Keratinocyte (primary cell): Measurements from ENCODE around the gene SLC5A7. TPM values are rescaled to one million over a fixed set of nuclear protein-coding genes. Genes with fewer than 3 reads are reported as not detected.

Source experiments
- DNase-seq: peaks from one replicate; pipeline ENCODE4 v3.0.0-alpha.2; 2011; ENCODE audit warnings: low read depth, missing footprints, low spot score
- FAIRE-seq: peaks from 2 replicates; lab custom pipeline; 2011; peaks lifted over from hg19 to GRCh38; lab: Jason Lieb, UNC
- H2AFZ ChIP-seq: 2 replicates; pipeline ENCODE4 v1.6.0; 2012; ENCODE audit warnings: low read length, control low read depth, inconsistent platforms; ENCODE audit not compliant: control insufficient read depth
- H3K27ac ChIP-seq: 2 replicates; pipeline ENCODE4 v1.5.1; 2011; ENCODE audit warnings: low read length; ENCODE audit not compliant: control insufficient read depth, insufficient read depth
- H3K27me3 ChIP-seq: 3 replicates; pipeline ENCODE4 v1.6.0; 2011; ENCODE audit warnings: low read length; ENCODE audit not compliant: control insufficient read depth, insufficient read depth; ENCODE audit errors: extremely low read depth
- H3K36me3 ChIP-seq, 2 experiments: 2 replicates in 1 of 2; 3 replicates in 1 of 2; pipeline ENCODE4 v1.5.1; 2011; ENCODE audit warnings: low read length in 2 of 2, mild to moderate bottlenecking in 1 of 2; ENCODE audit not compliant: control insufficient read depth in 2 of 2, insufficient read depth in 2 of 2; ENCODE audit errors: extremely low read depth in 1 of 2
- H3K4me1 ChIP-seq: 3 replicates; pipeline ENCODE4 v1.5.1; 2011; ENCODE audit warnings: low read length; ENCODE audit not compliant: control insufficient read depth, insufficient read depth; ENCODE audit errors: extremely low read depth
- H3K4me2 ChIP-seq: 3 replicates; pipeline ENCODE4 v1.6.0; 2011; ENCODE audit warnings: low read depth, low read length; ENCODE audit not compliant: control insufficient read depth, insufficient read depth; ENCODE audit errors: extremely low read depth
- H3K4me3 ChIP-seq, 3 experiments: fragments of 200-600 bp in 1 of 3; sonication (generic) in 1 of 3; 2 replicates in 2 of 3; 3 replicates in 1 of 3; pipeline ENCODE4 v1.5.1; 2011 to 2016; ENCODE audit warnings: low read length in 3 of 3, mild to moderate bottlenecking in 3 of 3, control low read depth in 2 of 3, inconsistent platforms in 1 of 3, low read depth in 1 of 3, mixed read lengths in 1 of 3, mixed run types in 1 of 3, moderate library complexity in 1 of 3; ENCODE audit not compliant: control insufficient read depth in 2 of 3, insufficient read depth in 2 of 3; ENCODE audit errors: extremely low read depth in 1 of 3
- H3K79me2 ChIP-seq: 2 replicates; pipeline ENCODE4 v1.6.0; 2012; ENCODE audit warnings: low read length; ENCODE audit not compliant: control insufficient read depth, insufficient read depth
- H3K9ac ChIP-seq: 3 replicates; pipeline ENCODE4 v1.6.0; 2011; ENCODE audit warnings: low read length; ENCODE audit not compliant: control insufficient read depth, insufficient read depth; ENCODE audit errors: extremely low read depth
- H3K9me1 ChIP-seq: 3 replicates; pipeline ENCODE4 v1.6.0; 2011; ENCODE audit warnings: low read length; ENCODE audit not compliant: control insufficient read depth, insufficient read depth; ENCODE audit errors: extremely low read depth
- H3K9me3 ChIP-seq: 2 replicates; pipeline ENCODE4 v1.5.1; 2012; ENCODE audit warnings: low read depth, low read length; ENCODE audit not compliant: control insufficient read depth
- H4K20me1 ChIP-seq: 3 replicates; pipeline ENCODE4 v1.6.0; 2011; ENCODE audit warnings: low read length; ENCODE audit not compliant: control insufficient read depth, insufficient read depth; ENCODE audit errors: extremely low read depth
- EZH2 ChIP-seq: IDR thresholded peaks from one replicate; pipeline ENCODE4 v1.6.1; 2012; ENCODE audit warnings: inconsistent platforms, mild to moderate bottlenecking, low read length, moderate library complexity
- dilution Hi-C: fragments of 300-500 bp; cut with MboI; formaldehyde crosslinking; loops from one replicate; pipeline ENCODE4 v1.7.0; 2020; ENCODE audit warnings: low sequenced_read_pairs; ENCODE audit not compliant: extremely low pct_ligation_motif_present
- polyA plus RNA-seq, 5 experiments: library from polyadenylated mRNA; depleted of rRNA in 3 of 5; stranded (reverse) in 3 of 5; stranded (forward) in 1 of 5; unstranded in 1 of 5; fragments of >200 nt; gene quantifications; 1 replicate in 1 of 5; 2 replicates in 3 of 5; 3 replicates in 1 of 5; pipeline versions ENCODE4 v1.2.1 to v1.2.3, GENCODE V29; 2011 to 2012; ENCODE audit warnings: missing spikeins in 2 of 5, low read depth in 1 of 5, low replicate concordance in 1 of 5
- TF ChIP-seq, protein P1 (sequence below), 3 experiments: IDR thresholded peaks in 1 of 3; conservative IDR thresholded peaks in 1 of 3; optimal IDR thresholded peaks in 1 of 3; 2 replicates in 2 of 3; 3 replicates in 1 of 3; pipeline versions ENCODE3 to v1.5.1; 2011; ENCODE audit warnings: low read length in 3 of 3, mild to moderate bottlenecking in 3 of 3, moderate library complexity in 2 of 3, control low read depth in 1 of 3, inconsistent platforms in 1 of 3; ENCODE audit not compliant: insufficient read depth in 2 of 3; ENCODE audit errors: extremely low read depth in 1 of 3

The SLC5A7 gene
- polyA plus RNA-seq, 1 donor (not counting 4 experiments of a cell fraction or from before 2014, with no cell fraction given) = not detected

DNA sequence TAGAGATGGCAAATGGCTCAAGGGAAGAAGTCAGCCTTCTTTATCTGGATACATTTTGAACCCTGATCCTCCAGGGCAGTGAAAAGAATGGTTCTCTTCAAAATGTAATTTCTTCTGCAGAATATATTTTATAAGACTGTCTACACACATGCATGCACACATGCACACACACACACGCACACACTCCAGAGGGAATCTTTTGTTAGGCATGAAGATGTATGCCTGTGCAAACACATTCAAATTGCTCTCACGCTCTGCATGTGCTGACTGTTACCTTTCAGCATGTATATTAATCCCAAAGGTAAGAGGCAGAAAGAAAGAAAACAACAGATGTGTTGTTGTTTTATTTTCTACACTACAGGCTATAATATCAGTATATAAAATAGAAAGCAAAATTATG lies 43.2 kb downstream of the SLC5A7 start:
- H3K4me1 ChIP-seq = no peaks in the 10 kb centered on the region
- TF ChIP-seq, protein P1, sequence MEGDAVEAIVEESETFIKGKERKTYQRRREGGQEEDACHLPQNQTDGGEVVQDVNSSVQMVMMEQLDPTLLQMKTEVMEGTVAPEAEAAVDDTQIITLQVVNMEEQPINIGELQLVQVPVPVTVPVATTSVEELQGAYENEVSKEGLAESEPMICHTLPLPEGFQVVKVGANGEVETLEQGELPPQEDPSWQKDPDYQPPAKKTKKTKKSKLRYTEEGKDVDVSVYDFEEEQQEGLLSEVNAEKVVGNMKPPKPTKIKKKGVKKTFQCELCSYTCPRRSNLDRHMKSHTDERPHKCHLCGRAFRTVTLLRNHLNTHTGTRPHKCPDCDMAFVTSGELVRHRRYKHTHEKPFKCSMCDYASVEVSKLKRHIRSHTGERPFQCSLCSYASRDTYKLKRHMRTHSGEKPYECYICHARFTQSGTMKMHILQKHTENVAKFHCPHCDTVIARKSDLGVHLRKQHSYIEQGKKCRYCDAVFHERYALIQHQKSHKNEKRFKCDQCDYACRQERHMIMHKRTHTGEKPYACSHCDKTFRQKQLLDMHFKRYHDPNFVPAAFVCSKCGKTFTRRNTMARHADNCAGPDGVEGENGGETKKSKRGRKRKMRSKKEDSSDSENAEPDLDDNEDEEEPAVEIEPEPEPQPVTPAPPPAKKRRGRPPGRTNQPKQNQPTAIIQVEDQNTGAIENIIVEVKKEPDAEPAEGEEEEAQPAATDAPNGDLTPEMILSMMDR (optimal IDR thresholded peaks at IDR 0.05 in 1 of 3, IDR thresholded peaks at IDR 0.05 in 1 of 3, conservative IDR thresholded peaks at IDR 0.05 in 1 of 3; ENCODE audit: extremely low read depth in 1 of 3, insufficient read depth in 2 of 3, low read length in 3 of 3) = no peak
- no peak for TF ChIP-seq EZH2
- dilution Hi-C loops = no loop called here
- no peaks in the 10 kb centered on the region for H3K36me3 ChIP-seq
- no peaks in the 10 kb centered on the region for H3K79me2 ChIP-seq
- H3K9me1 ChIP-seq = no peaks in the 10 kb centered on the region
- no peak overlapping the region for H3K4me3 ChIP-seq
- H3K4me2 ChIP-seq = no peak overlapping the region
- H3K9me3 ChIP-seq = no peaks in the 10 kb centered on the region
- no peak overlapping the region for H2AFZ ChIP-seq
- H3K27me3 ChIP-seq = no peaks in the 10 kb centered on the region
- DNase-seq (no peak), FAIRE-seq (no peak)
- no peak overlapping the region for H3K27ac ChIP-seq
- no peak overlapping the region for H3K9ac ChIP-seq
- no peaks in the 10 kb centered on the region for H4K20me1 ChIP-seq

DNA sequence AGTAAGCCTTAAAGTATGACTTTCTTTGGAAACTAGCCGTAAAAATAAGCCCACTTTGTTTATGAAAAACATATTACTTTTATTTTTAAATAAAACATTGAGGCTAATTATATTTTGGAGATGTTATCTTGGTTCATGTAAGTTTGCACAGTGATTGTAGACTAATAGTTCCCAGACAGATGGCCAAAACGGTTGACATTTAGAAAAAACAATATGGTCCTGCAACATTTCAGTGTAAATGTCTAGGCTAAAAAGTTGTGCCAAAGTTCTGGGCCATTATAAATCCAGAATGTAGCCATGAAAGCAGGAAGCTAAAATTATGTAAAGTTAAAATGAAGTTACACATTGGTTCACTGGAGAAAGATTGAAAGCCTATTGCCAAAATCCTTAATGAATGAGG lies 43.6 kb downstream of the SLC5A7 start:
- Histone ChIP-seq H3K4me1 (no peaks in the 10 kb centered on the region), H3K9ac (no peak overlapping the region)
- TF ChIP-seq EZH2 = no peak
- TF ChIP-seq, protein P1 (optimal IDR thresholded peaks at IDR 0.05 in 1 of 3, IDR thresholded peaks at IDR 0.05 in 1 of 3, conservative IDR thresholded peaks at IDR 0.05 in 1 of 3; ENCODE audit: extremely low read depth in 1 of 3, insufficient read depth in 2 of 3, low read length in 3 of 3) = no peak

More for the DNA sequence above, 43.6 kb downstream of the SLC5A7 start:
- Histone ChIP-seq H4K20me1 (no peaks in the 10 kb centered on the region), H3K27ac (no peak overlapping the region), H3K4me3 (no peak overlapping the region), H3K79me2 (no peaks in the 10 kb centered on the region), H3K9me1 (no peaks in the 10 kb centered on the region), H3K36me3 (no peaks in the 10 kb centered on the region), H3K9me3 (no peaks in the 10 kb centered on the region), H2AFZ (no peak overlapping the region), H3K27me3 (no peaks in the 10 kb centered on the region), H3K4me2 (no peak overlapping the region)
- dilution Hi-C loops = no loop called here
- DNase-seq (no peak), FAIRE-seq (no peak)
